DOHH2 (cell line): ENCODE data around the gene CNPPD1.

ENCODE experiments used
- H3F3A ChIP-seq: fragments of 200-600 bp; sonication (generic), shearing (Covaris generic); 2 replicates; pipeline ENCODE4 v1.6.0; 2016; ENCODE audit warnings: antibody characterized with exemption, mild to moderate bottlenecking; ENCODE audit not compliant: control insufficient read depth, insufficient read depth
- H3K27ac ChIP-seq: fragments of 200-600 bp; sonication (generic); 2 replicates; pipeline ENCODE4 v1.5.1; 2014; ENCODE audit warnings: low read depth, mild to moderate bottlenecking, low read length, moderate library complexity
- H3K27me3 ChIP-seq: fragments of 200-600 bp; sonication (generic); 2 replicates; pipeline ENCODE4 v1.6.1; 2014; ENCODE audit warnings: mild to moderate bottlenecking, low read length, mixed read lengths; ENCODE audit not compliant: control insufficient read depth
- H3K36me3 ChIP-seq: fragments of 200-600 bp; sonication (generic); 2 replicates; pipeline ENCODE4 v1.6.1; 2014; ENCODE audit warnings: mild to moderate bottlenecking, low read length, moderate library complexity, mixed read lengths; ENCODE audit not compliant: control insufficient read depth
- H3K4me1 ChIP-seq: fragments of 200-600 bp; sonication (generic); 2 replicates; pipeline ENCODE4 v1.6.1; 2014; ENCODE audit warnings: mild to moderate bottlenecking, low read length, mixed read lengths; ENCODE audit not compliant: control insufficient read depth
- H3K4me2 ChIP-seq: fragments of 200-600 bp; sonication (generic); 2 replicates; pipeline ENCODE4 v1.6.0; 2014; ENCODE audit warnings: mild to moderate bottlenecking, low read length, moderate library complexity
- H3K4me3 ChIP-seq: fragments of 200-600 bp; sonication (generic); 2 replicates; pipeline ENCODE4 v1.5.1; 2014; ENCODE audit warnings: mild to moderate bottlenecking, low read length, mixed read lengths
- H3K79me2 ChIP-seq: fragments of 200-600 bp; sonication (generic); 2 replicates; pipeline ENCODE4 v1.6.1; 2014; ENCODE audit warnings: mild to moderate bottlenecking, low read length, mixed read lengths; ENCODE audit not compliant: control insufficient read depth
- H3K9me2 ChIP-seq: fragments of 200-600 bp; sonication (generic); replicated peaks from 2 replicates; pipeline ENCODE4 v1.6.1; 2014; ENCODE audit warnings: mild to moderate bottlenecking, low read length, mixed read lengths; ENCODE audit not compliant: control insufficient read depth
- H3K9me3 ChIP-seq: fragments of 200-600 bp; sonication (generic); 2 replicates; pipeline ENCODE4 v1.6.1; 2014; ENCODE audit warnings: antibody characterized with exemption, low read length, mixed read lengths; ENCODE audit not compliant: control insufficient read depth, insufficient read depth
- H4K20me1 ChIP-seq: fragments of 200-600 bp; sonication (generic); 2 replicates; pipeline ENCODE4 v1.6.0; 2014; ENCODE audit warnings: low read depth, mild to moderate bottlenecking, antibody characterized with exemption, low read length, moderate library complexity; ENCODE audit not compliant: control insufficient read depth, insufficient read depth
- EZH2phosphoT487 ChIP-seq: fragments of 200-600 bp; sonication (generic); IDR thresholded peaks from 2 replicates; pipeline ENCODE4 v1.6.1; 2017; ENCODE audit warnings: borderline replicate concordance, mild to moderate bottlenecking, antibody characterized with exemption, low read length, moderate library complexity, mixed read lengths
- TF ChIP-seq, protein P1 (sequence below): fragments of 200-600 bp; sonication (generic); IDR thresholded peaks from one replicate; pipeline ENCODE4 v1.5.1; 2014; ENCODE audit warnings: antibody characterized with exemption, mild to moderate bottlenecking, low read depth, low read length; ENCODE audit not compliant: poor library complexity, severe bottlenecking

The CNPPD1 gene

DNA sequence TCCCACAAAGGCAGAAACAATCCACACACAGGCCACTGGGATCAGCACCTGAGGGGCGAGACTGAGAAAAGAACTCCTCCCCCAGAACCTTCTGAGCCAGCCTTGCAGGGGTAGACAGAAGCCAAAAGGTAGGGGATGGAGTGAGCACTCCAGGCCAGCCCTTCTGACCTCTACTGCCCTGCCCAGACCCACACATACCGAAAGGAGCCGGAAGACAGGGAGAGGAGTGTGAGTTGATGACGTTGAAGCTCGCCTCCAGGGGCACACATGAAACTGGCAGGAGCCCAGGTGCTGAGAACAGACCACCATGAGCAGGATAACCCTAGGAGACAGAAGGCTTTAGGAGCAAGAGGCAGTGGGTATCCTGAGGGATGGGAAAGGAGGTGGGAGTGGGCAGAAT is 8.7 kb downstream of the CNPPD1 start:
- no peaks in the 10 kb centered on the region for H3K79me2 ChIP-seq
- peaks cover 19% of the 10 kb centered on the region for H3K36me3 ChIP-seq
- no peaks in the 10 kb centered on the region for H3K4me1 ChIP-seq
- H4K20me1 ChIP-seq = no peaks in the 10 kb centered on the region
- H3K9me3 ChIP-seq = no peaks in the 10 kb centered on the region
- TF ChIP-seq, protein P1, sequence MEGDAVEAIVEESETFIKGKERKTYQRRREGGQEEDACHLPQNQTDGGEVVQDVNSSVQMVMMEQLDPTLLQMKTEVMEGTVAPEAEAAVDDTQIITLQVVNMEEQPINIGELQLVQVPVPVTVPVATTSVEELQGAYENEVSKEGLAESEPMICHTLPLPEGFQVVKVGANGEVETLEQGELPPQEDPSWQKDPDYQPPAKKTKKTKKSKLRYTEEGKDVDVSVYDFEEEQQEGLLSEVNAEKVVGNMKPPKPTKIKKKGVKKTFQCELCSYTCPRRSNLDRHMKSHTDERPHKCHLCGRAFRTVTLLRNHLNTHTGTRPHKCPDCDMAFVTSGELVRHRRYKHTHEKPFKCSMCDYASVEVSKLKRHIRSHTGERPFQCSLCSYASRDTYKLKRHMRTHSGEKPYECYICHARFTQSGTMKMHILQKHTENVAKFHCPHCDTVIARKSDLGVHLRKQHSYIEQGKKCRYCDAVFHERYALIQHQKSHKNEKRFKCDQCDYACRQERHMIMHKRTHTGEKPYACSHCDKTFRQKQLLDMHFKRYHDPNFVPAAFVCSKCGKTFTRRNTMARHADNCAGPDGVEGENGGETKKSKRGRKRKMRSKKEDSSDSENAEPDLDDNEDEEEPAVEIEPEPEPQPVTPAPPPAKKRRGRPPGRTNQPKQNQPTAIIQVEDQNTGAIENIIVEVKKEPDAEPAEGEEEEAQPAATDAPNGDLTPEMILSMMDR = no peak
- TF ChIP-seq EZH2phosphoT487 = no peak
- H3K27me3 ChIP-seq = no peaks in the 10 kb centered on the region
- no peaks in the 10 kb centered on the region for H3K9me2 ChIP-seq
- H3K4me3 ChIP-seq = no peak overlapping the region
- no peak overlapping the region for H3K4me2 ChIP-seq
- peaks cover 7% of the 10 kb centered on the region; the same call in 1 of the 2 replicates for H3F3A ChIP-seq
- no peak overlapping the region for H3K27ac ChIP-seq

GRCh38 chr2:219165058-219165911 is 11.4 kb downstream of the CNPPD1 start:
- Histone ChIP-seq H3F3A (0 out of 2 replicates have a peak, but pooled peaks cover 2% of the 10 kb centered on the region), H3K36me3 (no peaks in the 10 kb centered on the region; the same call in 1 of the 2 replicates), H3K4me1 (peaks cover 9% of the 10 kb centered on the region), H3K79me2 (no peaks in the 10 kb centered on the region), H3K4me2 (no peak overlapping the region), H3K27ac (no peak overlapping the region), H3K4me3 (no peak overlapping the region), H4K20me1 (peaks cover 3% of the 10 kb centered on the region; the same call in 1 of the 2 replicates), H3K9me3 (no peaks in the 10 kb centered on the region), H3K9me2 (no peaks in the 10 kb centered on the region), H3K27me3 (no peaks in the 10 kb centered on the region)
- TF ChIP-seq, protein P1 = no peak
- no peak for TF ChIP-seq EZH2phosphoT487

DNA sequence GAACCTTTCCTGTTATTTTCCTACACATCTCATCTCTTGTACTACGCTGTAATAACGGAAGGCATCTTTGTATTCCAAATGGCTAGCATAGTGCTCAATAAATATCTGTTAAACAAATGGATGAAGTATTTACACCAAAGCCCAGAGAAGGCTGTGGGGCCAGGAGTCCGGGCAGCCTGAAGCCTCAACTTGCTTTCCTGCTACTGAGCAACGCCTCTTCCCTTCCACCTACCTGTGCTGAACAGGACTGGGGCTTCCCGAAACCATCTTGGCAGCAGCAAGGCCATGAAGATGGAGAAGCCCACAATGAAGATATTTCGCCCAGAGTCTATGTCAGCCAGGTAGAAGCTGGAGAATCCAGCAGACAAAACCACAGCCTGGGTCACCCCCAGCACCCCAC is 13.6 kb downstream of the CNPPD1 start:
- TF ChIP-seq, protein P1 = no peak
- no peak overlapping the region for H3K4me3 ChIP-seq
- no peak overlapping the region for H3K4me2 ChIP-seq
- H3K9me3 ChIP-seq = no peaks in the 10 kb centered on the region
- H3K36me3 ChIP-seq = no peaks in the 10 kb centered on the region; the same call in 1 of the 2 replicates
- no peaks in the 10 kb centered on the region for H3K27me3 ChIP-seq
- no peaks in the 10 kb centered on the region for H3K9me2 ChIP-seq
- peaks cover 3% of the 10 kb centered on the region; the same call in 1 of the 2 replicates for H4K20me1 ChIP-seq
- peaks cover 9% of the 10 kb centered on the region; the same call in 1 of the 2 replicates for H3F3A ChIP-seq
- no peaks in the 10 kb centered on the region for H3K79me2 ChIP-seq
- no peak overlapping the region for H3K27ac ChIP-seq
- H3K4me1 ChIP-seq = peaks cover 14% of the 10 kb centered on the region
